Erythroblast (primary cell): ENCODE measurements around the gene AGAP1.

ENCODE experiments used
- GATA1 ChIP-seq: IDR thresholded peaks from 2 replicates; pipeline ENCODE4 v1.6.1; 2011; ENCODE audit warnings: low read depth, mild to moderate bottlenecking, control low read depth, low read length, moderate library complexity
- POLR2A ChIP-seq: IDR thresholded peaks from 2 replicates; pipeline ENCODE4 v1.6.1; 2011; ENCODE audit warnings: mild to moderate bottlenecking, low read length

DNA sequence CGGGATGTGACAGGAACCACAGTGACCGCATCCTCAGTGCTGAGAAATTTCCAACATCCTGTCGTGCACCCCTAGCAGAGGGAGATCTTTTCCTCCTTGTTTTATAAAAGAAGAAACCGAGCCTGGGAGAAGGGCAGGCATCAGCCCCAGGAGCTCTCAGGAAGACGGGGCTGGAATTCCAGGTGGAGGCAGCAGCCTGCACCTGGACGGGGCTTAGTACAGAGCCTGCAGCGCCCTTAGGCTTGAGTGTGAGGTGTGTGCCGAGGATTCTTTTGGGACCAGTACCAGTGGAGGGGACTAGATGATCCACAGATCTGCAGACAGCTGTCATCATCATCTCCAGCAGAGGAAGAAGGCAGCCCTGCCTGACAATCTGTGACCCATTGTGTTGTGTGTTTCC, 525.6 kb downstream of the AGAP1 start:
- TF ChIP-seq POLR2A: no peak
- TF ChIP-seq GATA1: no peak
